A549 (cell line): ENCODE measurements around the gene MAPK11. TPM values are rescaled to one million over a fixed set of nuclear protein-coding genes. Genes with fewer than 3 reads are reported as not detected.

Source experiments
- ATAC-seq, 2 experiments: fragments of 200-7000 bp in 1 of 2; fragments of >200 bp in 1 of 2; cut with Nextera tagmentation in 1 of 2; cut with Tn5 transposase in 1 of 2; 3 replicates each; pipeline versions ENCODE4 v1.8.0 to v1.9.1; 2018 to 2020; ENCODE audit warnings: mild to moderate bottlenecking in 1 of 2, moderate library complexity in 1 of 2
- CTCF ChIA-PET: fragments of 300-600 bp; sonication (Branson Sonifier 250); formaldehyde crosslinking; extraction: SDS; loops from one replicate; lab custom pipeline; 2021; ENCODE audit warnings: antibody characterized with exemption, inconsistent platforms; lab: Yijun Ruan, JAX
- POLR2A ChIA-PET: fragments of 350-600 bp; formaldehyde crosslinking; extraction: SDS; loops from one replicate; lab custom pipeline; 2021; ENCODE audit warnings: antibody characterized with exemption, inconsistent platforms; lab: Yijun Ruan, JAX
- DNase-seq, 2 experiments: peaks; one replicate each; pipeline versions ENCODE4 v3.0.0 to v3.0.0-alpha.2; 2011 to 2016; ENCODE audit warnings: low read depth in 1 of 2, low spot score in 1 of 2
- FAIRE-seq: peaks from 2 replicates; lab custom pipeline; 2011; peaks lifted over from hg19 to GRCh38; lab: Jason Lieb, UNC
- H3K27ac ChIP-seq, 2 experiments: fragments of >200 bp; sonication (Bioruptor Twin); formaldehyde crosslinking; 3 replicates each; pipeline ENCODE4 v1.5.1; 2016 to 2017
- H3K4me1 ChIP-seq: fragments of >200 bp; sonication (Bioruptor Twin); formaldehyde crosslinking; 3 replicates; pipeline ENCODE4 v1.6.1; 2016
- H3K4me2 ChIP-seq: fragments of >200 bp; sonication (Bioruptor Twin); formaldehyde crosslinking; 3 replicates; pipeline ENCODE4 v1.6.1; 2016
- H3K4me3 ChIP-seq: fragments of >200 bp; sonication (Bioruptor Twin); formaldehyde crosslinking; 3 replicates; pipeline ENCODE4 v1.5.1; 2016
- H3K9me3 ChIP-seq: fragments of >200 bp; sonication (Bioruptor Twin); formaldehyde crosslinking; 3 replicates; pipeline ENCODE4 v1.6.1; 2016
- BCL3 ChIP-seq: fragments of >200 bp; sonication (Bioruptor Twin); formaldehyde crosslinking; IDR thresholded peaks from 3 replicates; pipeline ENCODE4 v1.6.1; 2016
- CBX2 ChIP-seq: fragments of 200-600 bp; sonication (generic); IDR thresholded peaks from 2 replicates; pipeline ENCODE4 v1.6.1; 2016; ENCODE audit warnings: low read depth, mild to moderate bottlenecking, borderline replicate concordance
- CEBPB ChIP-seq, 2 experiments: fragments of >200 bp in 1 of 2; sonication (Bioruptor Twin) in 1 of 2; formaldehyde crosslinking in 1 of 2; IDR thresholded peaks; 2 replicates each; pipeline ENCODE4 v1.6.1; 2012 to 2016
- CHD4 ChIP-seq: fragments of 200-600 bp; sonication (generic); IDR thresholded peaks from 2 replicates; pipeline ENCODE4 v1.6.1; 2016; ENCODE audit warnings: antibody characterized with exemption, mild to moderate bottlenecking, borderline replicate concordance
- FOSB ChIP-seq: fragments of 250-450 bp; sonication (Bioruptor Pico); IDR thresholded peaks from 2 replicates; pipeline ENCODE4 v1.5.0; 2020; ENCODE audit warnings: mild to moderate bottlenecking, moderate library complexity
- FOSL2 ChIP-seq, 2 experiments: fragments of 450-650 bp in 1 of 2; fragments of >200 bp in 1 of 2; sonication (Bioruptor Twin) in 1 of 2; formaldehyde crosslinking; IDR thresholded peaks; 2 replicates each; pipeline versions ENCODE4 v1.5.0 to v1.6.1; 2016 to 2020; ENCODE audit warnings: mild to moderate bottlenecking in 1 of 2, moderate library complexity in 1 of 2
- FOXS1 ChIP-seq: fragments of 250-450 bp; sonication (Bioruptor Pico); IDR thresholded peaks from 2 replicates; pipeline ENCODE4 v1.5.0; 2020; ENCODE audit warnings: mild to moderate bottlenecking, moderate library complexity
- HOXB5 ChIP-seq: fragments of 250-450 bp; sonication (Bioruptor Pico); IDR thresholded peaks from 2 replicates; pipeline ENCODE4 v1.5.0; 2020; ENCODE audit warnings: mild to moderate bottlenecking, moderate library complexity
- NR3C1 ChIP-seq: fragments of >200 bp; sonication (Bioruptor Twin); formaldehyde crosslinking; IDR thresholded peaks from 3 replicates; pipeline ENCODE4 v1.6.1; 2017
- POLR2AphosphoS2 ChIP-seq: conservative IDR thresholded peaks from 2 replicates; pipeline ENCODE4 v1.6.1; 2012; ENCODE audit warnings: low read length, improper control_type of control experiment, inconsistent platforms
- TFCP2L1 ChIP-seq: fragments of 250-450 bp; sonication (Bioruptor Pico); IDR thresholded peaks from 2 replicates; pipeline ENCODE4 v1.5.0; 2021; ENCODE audit warnings: mild to moderate bottlenecking
- TP53 ChIP-seq: fragments of 250-450 bp; sonication (Bioruptor Pico); IDR thresholded peaks from 2 replicates; pipeline ENCODE4 v1.5.0; 2021; ENCODE audit warnings: mild to moderate bottlenecking, moderate library complexity
- WGBS: methylation state at CpG from one replicate; pipeline ENCODE4 v1.1.6; 2017; ENCODE audit errors: missing lambda C conversion rate; 5-methylcytosine and 5-hydroxymethylcytosine counted together
- polyA plus RNA-seq, 4 experiments: library from polyadenylated mRNA; depleted of rRNA in 3 of 4; stranded (reverse); fragments of >200 nt; fragmentation: RNase III in 1 of 4; extraction: RNeasy Plus Mini Kit Qiagen cat#74134 plus additional on column Dnase treatment in 1 of 4; gene quantifications; 2 replicates in 3 of 4; 3 replicates in 1 of 4; pipeline ENCODE4 v1.2.3, GENCODE V29; 2011 to 2017

The MAPK11 gene
- polyA plus RNA-seq, 2 of the 4 experiments (the other 2 are of a cell fraction) = 1.6 to 5.5 TPM

GRCh38 chr22:50281957-50282356, 11.8 kb upstream of the MAPK11 start:
- Histone ChIP-seq H3K9me3 (no peaks in the 10 kb centered on the region), H3K4me2 (peak overlapping the region; percentile 65; the same call in 2 of the 3 replicates), H3K4me1 (peaks cover 17% of the 10 kb centered on the region)
- DNase-seq (no peak), FAIRE-seq (no peak)
- TF ChIP-seq FOSL2 (IDR thresholded peaks at IDR 0.05) (no peak), FOSL2 (CRISPR knock-in tag; IDR thresholded peaks at IDR 0.05) (no peak)
- TF ChIP-seq, all 56 proteins: peak for 0
- ChIA-PET POLR2A (interaction anchor here (0.9 to 1.3 kb wide), 2 partner anchors 11 to 23 kb away, joined by 3 to 7 read pairs; no protein-coding TSS in a partner anchor), CTCF (interaction anchor here (1.0 to 1.3 kb wide), 3 partner anchors 9 to 44 kb away, joined by 3 to 5 read pairs (median 3); partner anchors contain the start of gene PLXNB2)
- Histone ChIP-seq H3K27ac (peak overlapping the region; percentile 73 to 92), H3K4me3 (no peak overlapping the region)
- no peak for ATAC-seq
- WGBS = 82% methylated on average over 10 of the region's 25 CpGs

- ChIA-PET POLR2A (no interaction called here), CTCF (no interaction called here)
- DNase-seq (no peak), ATAC-seq (no peak), FAIRE-seq (no peak)
- Histone ChIP-seq H3K4me1 (peaks cover 17% of the 10 kb centered on the region), H3K27ac (peak overlapping the region in 1 of 2 experiments; percentile 92; a peak in 2 of 6 replicates), H3K4me2 (no peak overlapping the region), H3K9me3 (no peaks in the 10 kb centered on the region; the same call in 2 of the 3 replicates), H3K4me3 (no peak overlapping the region)
- WGBS = 100% methylated on average over 3 of the region's 36 CpGs
- TF ChIP-seq CEBPB (IDR thresholded peaks at IDR 0.05) (no peak), FOXS1 (CRISPR knock-in tag) (no peak), TFCP2L1 (CRISPR knock-in tag) (no peak), NR3C1 (no peak), CBX2 (no peak), BCL3 (no peak), TP53 (no peak)
These were observed 11.2 kb upstream of the MAPK11 start for GRCh38 chr22:50281384-50281760.

- CTCF ChIA-PET = interaction anchor here (0.6 to 1.5 kb wide), 2 partner anchors 61 to 109 kb away, joined by 3 to 5 read pairs; no protein-coding TSS in a partner anchor
- ATAC-seq = no peak
- TF ChIP-seq HOXB5 (no peak), TP53 (no peak)
- 96% methylated on average over 23 of the region's 47 CpGs for WGBS
- no peak for FAIRE-seq
- POLR2A ChIA-PET = no interaction called here
- DNase-seq = no peak
- H3K4me1 ChIP-seq = peaks cover 17% of the 10 kb centered on the region
- no peak overlapping the region; a peak in 1 of 6 replicates for H3K27ac ChIP-seq
- no peaks in the 10 kb centered on the region; the same call in 2 of the 3 replicates for H3K9me3 ChIP-seq
- H3K4me2 ChIP-seq = no peak overlapping the region
- H3K4me3 ChIP-seq = no peak overlapping the region
These were observed 10.7 kb upstream of the MAPK11 start for GRCh38 chr22:50280708-50281383.

GRCh38 chr22:50280022-50280707, 10.0 kb upstream of the MAPK11 start:
- DNase-seq (no peak), ATAC-seq (no peak), FAIRE-seq (no peak)
- ChIA-PET CTCF (interaction anchor here (0.6 to 1.5 kb wide), 3 partner anchors 46 to 109 kb away, joined by 3 to 6 read pairs (median 5); no protein-coding TSS in a partner anchor), POLR2A (no interaction called here)
- H3K27ac ChIP-seq = no peak overlapping the region
- TF ChIP-seq POLR2AphosphoS2 (no peak), CHD4 (no peak), FOSB (CRISPR knock-in tag) (no peak)
- no peak overlapping the region for H3K4me3 ChIP-seq
- no peak overlapping the region for H3K4me2 ChIP-seq
- peaks cover 17% of the 10 kb centered on the region for H3K4me1 ChIP-seq
- WGBS = 97% methylated on average over 12 of the region's 38 CpGs
- no peaks in the 10 kb centered on the region; the same call in 2 of the 3 replicates for H3K9me3 ChIP-seq
